ENCODE measurements around the gene TMEM120B. TPM values are rescaled to one million over a fixed set of nuclear protein-coding genes. Genes with fewer than 3 reads are reported as not detected.
A peak's percentile ranks its signal among the peaks of the same experiment; 100 is the strongest.

TMEM120B gene
- total RNA-seq, 4 donors from 2014 or later = 1.9 to 19.9 (median 4.5) TPM

GRCh38 chr12:121794534-121795033 lies 82.0 kb downstream of the TMEM120B start:
- in situ Hi-C loops (cut with MboI; ENCODE audit: low pct_ligation_motif_present in 1 of 4, low pct_unique_long_range_greater_than_20kb in 1 of 4, low sequenced_read_pairs in 3 of 4) = loop anchor here in 3 of 4 donors (5.0 to 10.0 kb wide), 3 partner anchors 90 to 102 kb away; partner anchors contain the start of gene PSMD9 (in 1 of the 3)
- WGBS, 2 donors (ENCODE audit: low coverage in 1 of 2) = 1% methylated on average over 12 of the region's 13 CpGs; no CpG with 5 or more reads in 1 of the 2 donors
- H3K4me3 ChIP-seq = peak overlapping the region in 2 of 4 donors; percentile 33 to 44
- H3K36me3 ChIP-seq = no peaks in the 10 kb centered on the region
- TF ChIP-seq POLR2A (IDR thresholded peaks at IDR 0.05) (peak; percentile 23), EP300 (IDR thresholded peaks at IDR 0.05; ENCODE audit: low read depth) (no peak), POLR2AphosphoS5 (IDR thresholded peaks at IDR 0.05) (no peak), CTCF (IDR thresholded peaks at IDR 0.05) (no peak)
- no peaks in the 10 kb centered on the region for H3K9me3 ChIP-seq
- H3K4me1 ChIP-seq = peaks cover 49 to 91% (median 71%) of the 10 kb centered on the region in 4 donors
- peak overlapping the region; percentile 100 for H3K27ac ChIP-seq
- intact Hi-C loops (cut with DNase I; ENCODE audit: low total_unique reads) = loop anchor here (2.0 to 5.0 kb wide), 3 partner anchors 18 to 97 kb away; partner anchors contain the start of gene PSMD9
- no peaks in the 10 kb centered on the region for H3K27me3 ChIP-seq
- peak; percentile 46 for DNase-seq

GRCh38 chr12:121795034-121795968 lies 82.7 kb downstream of the TMEM120B start:
- peak overlapping the region in 1 of 4 donors; percentile 33 for H3K4me3 ChIP-seq
- in situ Hi-C loops (cut with MboI; ENCODE audit: low pct_ligation_motif_present in 1 of 4, low pct_unique_long_range_greater_than_20kb in 1 of 4, low sequenced_read_pairs in 3 of 4) = loop anchor here in 3 of 4 donors (10.0 kb wide), 2 partner anchors 90 to 100 kb away; partner anchors contain the start of gene PSMD9 (in 1 of the 3)
- peak overlapping the region; percentile 100 for H3K27ac ChIP-seq
- no peaks in the 10 kb centered on the region for H3K9me3 ChIP-seq
- no peaks in the 10 kb centered on the region for H3K36me3 ChIP-seq
- TF ChIP-seq POLR2AphosphoS5 (IDR thresholded peaks at IDR 0.05) (peak in 2 of 3 donors; percentile 27 to 48), CTCF (IDR thresholded peaks at IDR 0.05) (peak; percentile 91 to 98 (median 97)), POLR2A (IDR thresholded peaks at IDR 0.05) (no peak)
- intact Hi-C loops (cut with DNase I; ENCODE audit: low total_unique reads) = loop anchor here (2.0 kb wide), 2 partner anchors 18 to 94 kb away; partner anchors contain the start of gene PSMD9
- H3K4me1 ChIP-seq = peaks cover 49 to 88% (median 71%) of the 10 kb centered on the region in 4 donors
- peak; percentile 94 for DNase-seq
- WGBS, 2 donors (ENCODE audit: low coverage in 1 of 2) = 33 to 100% methylated on average over 2 to 14 of the region's 15 CpGs
- no peaks in the 10 kb centered on the region for H3K27me3 ChIP-seq

GRCh38 chr12:121796855-121797751 lies 84.6 kb downstream of the TMEM120B start:
- H3K36me3 ChIP-seq = no peaks in the 10 kb centered on the region
- no peaks in the 10 kb centered on the region for H3K27me3 ChIP-seq
- peak overlapping the region in 3 of 4 donors; percentile 3 to 77 (median 75) for H3K4me3 ChIP-seq
- H3K9me3 ChIP-seq = no peaks in the 10 kb centered on the region
- in situ Hi-C loops (cut with MboI; ENCODE audit: low pct_ligation_motif_present in 1 of 4, low pct_unique_long_range_greater_than_20kb in 1 of 4, low sequenced_read_pairs in 3 of 4) (loop anchor here in 3 of 4 donors (10.0 kb wide), 2 partner anchors 88 to 102 kb away; partner anchors contain the start of gene PSMD9 (in 1 of the 3)), intact Hi-C loops (cut with DNase I; ENCODE audit: low total_unique reads) (no loop called here)
- TF ChIP-seq POLR2A (IDR thresholded peaks at IDR 0.05) (peak; percentile 74), CTCF (IDR thresholded peaks at IDR 0.05) (peak in 4 of 5 experiments; percentile 22 to 55 (median 36)), POLR2AphosphoS5 (IDR thresholded peaks at IDR 0.05) (peak; percentile 80 to 88 (median 82)), EP300 (IDR thresholded peaks at IDR 0.05; ENCODE audit: low read depth) (peak; percentile 16)
- H3K4me1 ChIP-seq = peaks cover 49 to 70% (median 68%) of the 10 kb centered on the region in 4 donors
- peak; percentile 96 for DNase-seq
- H3K27ac ChIP-seq = peak overlapping the region; percentile 100
- 19% methylated on average over 39 of the region's 39 CpGs; no CpG with 5 or more reads in 1 of the 2 donors for WGBS, 2 donors (ENCODE audit: low coverage in 1 of 2)

Measured in transverse colon (tissue), 4 donors.